Stimulated activated CD8-positive, alpha-beta memory T cell treated with anti-CD3 and anti-CD28 coated beads, Interleukin-4, amount 100 ng/mL, for 48 hours (primary cell): Measurements from ENCODE around the gene SDC4.
A peak's percentile ranks its signal among the peaks of the same experiment; 100 is the strongest.

Experiments used
- DNase-seq: peaks from one replicate; pipeline ENCODE4 v3.0.0-alpha.2; 2020

The SDC4 gene, protein sequence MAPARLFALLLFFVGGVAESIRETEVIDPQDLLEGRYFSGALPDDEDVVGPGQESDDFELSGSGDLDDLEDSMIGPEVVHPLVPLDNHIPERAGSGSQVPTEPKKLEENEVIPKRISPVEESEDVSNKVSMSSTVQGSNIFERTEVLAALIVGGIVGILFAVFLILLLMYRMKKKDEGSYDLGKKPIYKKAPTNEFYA

DNA sequence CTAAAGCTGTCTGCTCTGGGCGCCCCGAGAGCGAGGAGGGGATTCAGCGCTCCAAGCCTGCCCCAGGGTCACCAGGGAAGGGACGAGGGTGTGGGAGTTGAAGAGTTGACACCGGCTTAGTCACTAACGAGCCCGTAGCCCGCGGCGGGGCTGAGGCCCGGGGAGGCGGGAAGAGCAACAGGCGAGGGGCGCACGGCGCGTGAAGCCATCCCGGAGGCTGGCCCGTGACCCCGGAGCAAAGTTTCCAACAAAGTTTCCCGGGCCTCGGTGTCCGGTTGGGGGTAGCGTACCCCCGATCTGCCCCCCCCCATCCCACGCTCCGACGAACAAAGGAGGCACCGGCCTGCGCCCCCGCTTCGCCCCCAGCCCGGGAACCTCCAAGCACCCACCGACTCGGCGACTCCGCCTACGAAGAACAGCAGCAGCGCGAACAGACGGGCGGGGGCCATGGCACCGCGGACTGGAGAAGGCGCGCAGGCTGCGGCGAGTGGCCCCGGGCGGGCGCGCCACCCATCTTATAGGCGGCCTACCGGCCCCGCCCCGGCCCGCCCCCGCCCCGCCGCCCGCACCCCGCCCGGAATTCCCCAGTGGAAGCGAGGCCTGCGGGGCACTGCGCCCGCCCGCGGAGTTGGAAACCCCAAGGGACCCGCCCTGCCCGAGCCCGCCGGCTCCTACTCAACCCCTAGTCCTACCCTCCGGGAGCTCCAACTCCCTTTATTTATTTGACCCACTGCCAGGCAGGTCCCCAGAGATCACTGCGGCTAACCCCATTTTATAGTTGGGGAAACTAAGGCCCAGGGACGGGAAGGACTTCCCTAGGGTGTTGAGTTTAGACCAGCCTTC is at the start of gene SDC4:
SDC4 (minus strand) TSS at position 489 of the 843 bp plus-strand sequence; CDS start at position 449, 40 bp downstream.
- peak; percentile 76 for DNase-seq

DNA sequence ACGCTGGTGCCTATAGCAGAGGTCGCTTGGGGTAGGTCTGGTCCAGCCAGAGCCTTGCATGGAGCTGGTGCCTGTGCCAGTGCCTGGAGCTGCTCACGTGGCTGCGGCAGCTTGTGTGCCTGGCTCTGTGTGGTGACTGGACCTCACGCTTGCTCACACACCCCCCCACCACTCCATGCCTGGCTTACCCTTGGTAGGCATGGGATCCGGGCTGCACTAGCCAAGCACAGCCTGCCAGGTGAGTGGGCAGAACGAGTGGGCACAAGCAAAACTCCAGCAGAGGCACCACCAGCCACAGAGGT is 46.8 kb upstream of the SDC4 start:
- DNase-seq, result no peak

DNA sequence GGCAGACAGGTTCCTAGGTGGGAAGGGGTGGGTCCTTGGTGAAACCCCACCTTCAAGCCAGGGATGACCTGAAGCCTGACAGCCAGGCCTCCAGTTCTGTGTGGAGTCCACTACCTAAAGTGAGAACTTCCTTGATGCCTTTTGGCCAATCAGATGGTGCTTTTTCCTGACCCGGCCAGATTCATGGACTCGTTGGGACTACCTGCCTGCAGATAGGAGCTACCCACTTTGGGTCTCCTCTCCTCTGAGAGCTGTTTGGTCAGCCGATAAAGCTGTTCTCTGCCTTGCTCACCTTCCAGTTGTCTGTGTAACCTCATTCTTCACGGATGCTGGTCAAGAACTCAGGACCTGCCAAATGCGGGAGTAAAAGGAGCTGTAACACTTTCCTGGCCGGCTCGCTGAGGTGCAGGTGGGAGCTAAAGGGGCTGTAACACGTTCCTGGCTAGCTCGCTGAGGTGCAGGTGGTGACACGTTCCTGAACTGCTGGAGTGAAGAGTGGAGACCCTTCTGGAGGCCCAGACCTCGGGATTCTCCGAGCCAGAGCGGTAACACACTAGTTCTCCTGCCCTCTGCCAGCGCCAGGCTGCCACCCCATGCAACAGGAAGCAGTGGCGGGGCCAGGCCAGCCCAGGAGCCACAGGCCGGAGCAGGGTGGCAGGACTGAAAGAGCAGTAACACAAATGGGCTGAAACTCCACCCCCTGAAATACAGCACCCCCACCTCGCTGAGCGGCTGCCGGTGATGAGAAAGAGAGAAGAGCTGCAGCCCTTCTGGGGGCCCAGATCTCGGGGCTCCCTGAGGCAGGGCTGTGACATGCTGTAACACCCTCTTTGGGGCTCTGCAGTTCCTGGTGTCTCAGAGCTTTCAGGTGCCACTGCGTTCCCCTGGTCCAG is 46.2 kb upstream of the SDC4 start:
- no peak for DNase-seq

DNA sequence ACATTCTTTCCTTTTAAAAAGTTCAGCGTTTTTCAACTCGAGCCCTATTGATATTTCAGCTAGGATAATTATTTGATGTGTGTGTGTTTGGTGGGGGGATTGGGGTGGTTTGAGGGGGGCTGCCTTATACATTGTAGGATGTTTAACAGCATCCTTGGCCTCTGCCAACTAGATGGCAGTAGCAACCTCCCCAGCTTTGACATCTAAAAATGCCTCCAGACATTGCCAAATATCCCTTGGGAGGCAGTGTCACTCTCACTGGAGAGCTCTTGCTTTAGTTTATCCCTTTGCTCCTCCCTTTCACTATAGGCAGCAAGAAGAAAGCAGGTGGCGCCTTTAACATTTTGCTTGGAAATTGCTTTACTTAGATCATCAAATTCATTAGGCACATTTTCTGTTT is 44.5 kb upstream of the SDC4 start:
- DNase-seq, result no peak

- DNase-seq, result no peak
These were observed 43.3 kb upstream of the SDC4 start for GRCh38 chr20:45391559-45391958.

- DNase-seq, result no peak
These were observed 42.7 kb upstream of the SDC4 start for GRCh38 chr20:45390931-45391330.

DNA sequence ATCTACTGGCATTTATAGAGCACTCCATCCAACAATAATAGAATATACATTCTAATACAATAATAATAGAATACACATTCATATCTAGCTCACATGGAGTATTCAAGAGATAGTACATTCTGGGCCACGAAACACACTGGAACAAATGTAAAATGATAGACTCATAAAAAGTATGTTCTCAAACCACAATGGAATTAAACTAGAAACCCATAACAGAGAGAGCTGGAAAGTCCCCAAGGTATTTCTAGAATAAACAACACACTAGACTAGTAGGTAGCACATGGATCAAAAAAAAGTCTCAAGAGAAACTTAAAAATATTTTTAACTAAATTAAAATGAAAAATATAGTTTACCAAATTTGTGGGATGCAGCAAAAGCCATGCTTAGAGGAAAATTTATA is 39.0 kb upstream of the SDC4 start:
- no peak for DNase-seq

- no peak for DNase-seq
These were observed 30.0 kb upstream of the SDC4 start, which contains the start of gene TP53TG5 for GRCh38 chr20:45378191-45378590. Gene TP53TG5, minus strand, starts transcription at chr20:45378325. Its CDS starts 89 bp downstream, at chr20:45378236.

DNA sequence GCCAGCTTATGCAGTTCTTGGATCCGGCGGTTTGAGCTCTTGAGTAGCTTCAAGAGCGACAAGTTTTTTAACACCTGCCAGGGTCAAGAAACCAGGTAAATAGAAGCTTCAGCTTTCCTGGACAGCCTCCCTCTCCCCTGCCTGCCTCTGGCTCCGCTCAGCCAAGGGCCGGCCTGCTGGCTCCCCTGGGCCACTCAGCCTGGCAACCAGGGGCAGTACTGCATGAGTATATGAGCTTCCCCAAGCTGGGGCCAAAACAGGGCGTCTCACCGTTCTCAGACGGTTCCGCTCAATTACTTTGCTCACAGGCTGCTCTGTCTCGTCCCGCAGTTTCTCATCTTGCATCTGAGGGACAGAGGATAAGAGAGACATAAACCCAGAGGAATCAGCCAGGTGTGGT is 29.0 kb upstream of the SDC4 start:
- no peak for DNase-seq

DNA sequence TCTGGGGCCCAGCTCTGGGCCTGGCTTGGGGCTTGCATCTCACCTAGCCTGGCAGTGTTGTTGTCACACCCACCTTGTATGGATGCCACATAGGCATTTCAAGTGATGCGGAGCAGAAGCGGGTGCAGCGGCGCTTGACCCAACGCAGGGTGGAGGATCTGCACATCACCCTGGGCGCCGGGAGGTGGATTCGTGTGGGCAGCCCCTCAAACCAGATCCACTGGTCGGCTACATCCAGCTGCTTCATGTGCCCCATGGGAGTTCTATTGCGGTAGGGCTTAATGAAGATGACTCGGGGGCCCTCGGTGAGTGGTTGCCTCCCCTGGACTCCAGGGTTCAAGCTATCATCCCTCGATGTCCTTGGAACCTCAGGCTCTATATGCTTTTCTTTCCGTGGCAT is 26.7 kb upstream of the SDC4 start:
- DNase-seq, result no peak

- no peak for DNase-seq
These were observed 25.9 kb upstream of the SDC4 start for GRCh38 chr20:45374101-45374467.

GRCh38 chr20:45373353-45374100 is 25.3 kb upstream of the SDC4 start:
- DNase-seq, result peak; percentile 96

DNA sequence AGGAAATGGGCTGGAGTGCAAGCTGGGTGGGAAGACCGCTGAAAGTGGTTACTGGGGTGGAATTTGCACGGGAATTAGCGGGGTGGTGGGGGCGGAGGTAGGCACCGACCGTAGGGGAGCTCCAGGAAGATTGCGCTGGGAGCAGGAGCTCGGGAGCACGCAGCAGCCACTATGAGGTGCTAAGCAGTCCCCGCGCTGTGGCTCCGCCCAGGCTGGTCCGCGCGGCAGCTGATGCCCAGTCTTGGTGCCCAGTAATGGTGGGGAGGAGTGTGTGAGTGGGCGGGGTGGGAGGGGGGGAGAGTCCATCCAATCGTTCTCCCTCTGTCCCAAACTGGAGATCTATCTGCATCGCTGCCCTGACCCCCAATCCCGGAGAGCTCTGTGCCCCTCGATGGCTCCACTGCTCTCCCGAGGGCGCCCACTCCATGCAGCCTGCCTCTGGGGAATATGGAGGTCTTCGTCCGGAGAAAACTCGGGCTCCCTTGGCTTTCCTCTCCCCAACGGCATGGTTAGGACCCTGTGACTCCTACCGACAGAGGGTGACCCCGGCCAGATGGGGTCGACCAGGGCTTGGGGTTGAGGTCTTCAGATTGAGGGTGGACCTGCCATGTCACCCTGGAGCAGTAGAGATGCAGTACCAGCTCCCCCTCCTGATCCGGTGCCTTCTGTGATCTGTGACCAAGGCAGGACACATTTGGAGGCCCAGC is 24.6 kb upstream of the SDC4 start:
- no peak for DNase-seq

- no peak for DNase-seq
These were observed 24.0 kb upstream of the SDC4 start for GRCh38 chr20:45372241-45372640.

GRCh38 chr20:45370571-45371160 is 22.4 kb upstream of the SDC4 start:
- DNase-seq, result peak; percentile 14

DNA sequence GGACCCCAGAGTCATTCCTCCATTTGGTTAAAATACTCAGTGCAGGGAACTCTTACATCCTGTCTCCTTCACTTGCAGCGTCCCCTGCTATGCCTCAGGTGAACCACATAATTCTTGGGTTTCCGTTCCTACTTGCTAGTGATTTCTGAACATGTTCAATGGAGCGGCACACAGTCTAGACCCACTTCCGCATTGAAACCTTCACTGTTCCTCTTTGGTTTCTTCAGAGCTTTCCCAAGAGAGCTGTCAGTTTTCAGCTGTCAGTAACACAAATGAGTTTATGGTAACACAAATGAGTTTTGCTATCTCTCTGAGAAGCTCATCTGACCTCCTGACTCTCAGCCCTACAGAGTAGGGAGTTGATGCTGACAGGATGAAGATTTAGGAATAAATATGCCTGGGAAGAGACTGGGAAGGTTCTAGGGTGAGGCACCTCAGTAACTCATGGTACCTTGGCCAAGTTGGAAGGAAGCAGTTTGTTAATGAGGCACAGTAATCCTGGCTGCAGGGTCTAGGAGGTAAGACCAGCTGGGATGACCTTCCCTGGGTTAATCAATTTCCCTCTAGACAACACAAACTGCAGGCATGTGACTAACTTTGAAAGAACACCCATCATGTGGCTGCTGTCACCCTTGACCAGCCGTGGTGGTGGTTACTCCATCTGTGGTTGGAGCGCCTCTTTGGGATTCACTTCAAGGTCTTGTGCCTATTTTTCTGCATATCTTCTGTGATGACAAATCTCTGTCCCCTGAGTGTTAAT is 20.2 kb upstream of the SDC4 start:
- DNase-seq, result peak; percentile 34

- DNase-seq, result no peak
These were observed 18.9 kb upstream of the SDC4 start for GRCh38 chr20:45367126-45367525.

DNA sequence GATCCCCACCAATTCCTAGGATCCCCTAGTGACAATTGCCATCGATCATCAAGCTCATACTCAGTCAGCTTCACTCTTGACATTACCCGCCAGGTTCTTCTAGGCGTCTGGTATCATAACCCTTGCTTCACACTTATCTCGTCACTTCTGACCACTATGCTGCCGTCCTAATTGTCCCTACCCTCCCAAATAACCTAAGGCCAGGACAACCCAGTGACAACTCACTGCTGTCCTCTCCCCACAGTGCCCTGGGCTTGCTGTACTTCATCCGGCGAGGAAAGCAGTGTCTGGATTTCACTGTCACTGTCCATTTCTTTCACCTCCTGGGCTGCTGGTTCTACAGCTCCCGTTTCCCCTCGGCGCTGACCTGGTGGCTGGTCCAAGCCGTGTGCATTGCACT is 18.4 kb upstream of the SDC4 start:
- no peak for DNase-seq

- DNase-seq, result no peak
These were observed 18.0 kb upstream of the SDC4 start for GRCh38 chr20:45366192-45366591.

DNA sequence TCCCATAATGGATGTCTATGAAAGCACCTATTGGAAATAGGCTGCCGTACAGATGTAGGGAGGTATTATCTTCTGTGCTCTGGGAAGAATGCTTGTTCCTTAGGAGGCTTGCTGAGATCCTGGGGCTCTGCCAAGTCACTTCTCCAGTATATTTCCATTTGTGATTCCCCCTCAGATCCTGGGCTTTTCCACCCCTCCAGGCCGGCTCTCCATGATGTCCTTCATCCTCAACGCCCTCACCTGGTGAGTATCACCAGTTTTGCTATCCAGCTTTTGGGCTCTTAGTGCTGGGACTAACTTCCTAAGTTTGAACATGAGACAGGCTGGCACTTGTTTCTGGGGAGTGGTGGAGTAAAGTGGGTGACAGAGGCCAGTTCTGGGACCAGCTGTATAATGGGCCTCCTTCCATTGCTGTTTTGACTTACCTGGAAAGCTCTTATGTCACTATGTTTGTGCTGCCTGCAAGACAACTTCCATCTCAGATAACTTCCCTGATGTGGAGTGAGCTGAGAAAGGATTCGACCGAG is 17.3 kb upstream of the SDC4 start:
- peak; percentile 15 for DNase-seq
